K562 (cell line): Measurements from ENCODE around the gene IL12B. TPM values are rescaled to one million over a fixed set of nuclear protein-coding genes. Genes with fewer than 3 reads are reported as not detected.

Experiments used
- ASH1L ChIP-seq: fragments of 450-650 bp; IDR thresholded peaks from 2 replicates; pipeline ENCODE4 v1.6.1; 2018; ENCODE audit warnings: borderline replicate concordance, mild to moderate bottlenecking, low read depth; ENCODE audit not compliant: partially characterized antibody
- BRF1 ChIP-seq: IDR thresholded peaks from 3 replicates; pipeline ENCODE4 v1.6.1; 2011; ENCODE audit warnings: borderline replicate concordance, mild to moderate bottlenecking; ENCODE audit not compliant: insufficient read length; ENCODE audit errors: extremely low read depth
- MYNN ChIP-seq, 2 experiments: sonication (generic); formaldehyde crosslinking in 1 of 2; IDR thresholded peaks; 2 replicates each; pipeline versions ENCODE4 v1.5.0 to v1.6.1; 2016 to 2020; ENCODE audit warnings: antibody characterized with exemption in 1 of 2, missing genetic modification reagents in 1 of 2
- PRMT5 ChIP-seq: sonication (generic); formaldehyde crosslinking; IDR thresholded peaks from 2 replicates; pipeline ENCODE4 v1.5.0; 2020; ENCODE audit warnings: missing genetic modification reagents
- RAD21 ChIP-seq, 2 experiments: fragments of 250-450 bp in 1 of 2; fragments of 450-650 bp in 1 of 2; sonication (Bioruptor Pico) in 1 of 2; formaldehyde crosslinking in 1 of 2; IDR thresholded peaks in 1 of 2; conservative IDR thresholded peaks in 1 of 2; 2 replicates each; pipeline versions ENCODE4 v1.4.0 to v1.8.0; 2020 to 2022; ENCODE audit warnings: mild to moderate bottlenecking in 2 of 2, moderate library complexity in 1 of 2
- SMAD1 ChIP-seq: fragments of 150-350 bp; IDR thresholded peaks from 2 replicates; pipeline ENCODE4 v1.6.1; 2014; ENCODE audit warnings: low read length, low read depth; ENCODE audit not compliant: partially characterized antibody
- U2AF2 ChIP-seq: fragments of 200-400 bp; formaldehyde crosslinking; optimal IDR thresholded peaks from 2 replicates; pipeline ENCODE3; 2017; ENCODE audit warnings: low read depth, mild to moderate bottlenecking, low read length
- ZBTB17 ChIP-seq: fragments of 450-650 bp; formaldehyde crosslinking; IDR thresholded peaks from 2 replicates; pipeline ENCODE4 v1.4.0; 2020; ENCODE audit warnings: mild to moderate bottlenecking
- ZKSCAN8 ChIP-seq: fragments of 200-800 bp; sonication (Bioruptor generic); IDR thresholded peaks from 2 replicates; pipeline ENCODE4 v1.6.1; 2016; ENCODE audit warnings: missing genetic modification characterization, missing compliant biosample characterization
- polyA plus RNA-seq, 8 experiments: library from polyadenylated mRNA; depleted of rRNA in 4 of 8; stranded (reverse) in 5 of 8; unstranded in 3 of 8; fragments of >200 nt; fragmentation: Nextera tagmentation in 2 of 8; fragmentation: Illumina TruSeq in 1 of 8; extraction: Ambion mirVana in 2 of 8; extraction: Trizol in 1 of 8; gene quantifications; 2 replicates each; pipeline versions ENCODE4 v1.2.1 to v1.2.3, GENCODE V29; 2011 to 2014; ENCODE audit warnings: inconsistent platforms in 1 of 8, missing spikeins in 1 of 8
- total RNA-seq, 7 experiments: library from RNA; depleted of rRNA in 6 of 7; stranded (reverse); fragments of >200 nt in 6 of 7; fragmentation: Illumina TruSeq in 2 of 7; extraction: Trizol in 2 of 7; gene quantifications; 2 replicates each; pipeline versions ENCODE4 v1.2.1 to v1.2.3, GENCODE V29; 2011 to 2021; ENCODE audit warnings: low replicate concordance in 1 of 7
- TF ChIP-seq, protein P1 (sequence below): sonication (generic); formaldehyde crosslinking; IDR thresholded peaks from 2 replicates; pipeline ENCODE4 v1.8.0; 2023; ENCODE audit warnings: mild to moderate bottlenecking, missing genetic modification reagents

IL12B gene
- total and polyA plus RNA-seq, 9 of the 15 experiments (the other 6 are each of a cell fraction or from before 2014, with no cell fraction given): not detected

DNA sequence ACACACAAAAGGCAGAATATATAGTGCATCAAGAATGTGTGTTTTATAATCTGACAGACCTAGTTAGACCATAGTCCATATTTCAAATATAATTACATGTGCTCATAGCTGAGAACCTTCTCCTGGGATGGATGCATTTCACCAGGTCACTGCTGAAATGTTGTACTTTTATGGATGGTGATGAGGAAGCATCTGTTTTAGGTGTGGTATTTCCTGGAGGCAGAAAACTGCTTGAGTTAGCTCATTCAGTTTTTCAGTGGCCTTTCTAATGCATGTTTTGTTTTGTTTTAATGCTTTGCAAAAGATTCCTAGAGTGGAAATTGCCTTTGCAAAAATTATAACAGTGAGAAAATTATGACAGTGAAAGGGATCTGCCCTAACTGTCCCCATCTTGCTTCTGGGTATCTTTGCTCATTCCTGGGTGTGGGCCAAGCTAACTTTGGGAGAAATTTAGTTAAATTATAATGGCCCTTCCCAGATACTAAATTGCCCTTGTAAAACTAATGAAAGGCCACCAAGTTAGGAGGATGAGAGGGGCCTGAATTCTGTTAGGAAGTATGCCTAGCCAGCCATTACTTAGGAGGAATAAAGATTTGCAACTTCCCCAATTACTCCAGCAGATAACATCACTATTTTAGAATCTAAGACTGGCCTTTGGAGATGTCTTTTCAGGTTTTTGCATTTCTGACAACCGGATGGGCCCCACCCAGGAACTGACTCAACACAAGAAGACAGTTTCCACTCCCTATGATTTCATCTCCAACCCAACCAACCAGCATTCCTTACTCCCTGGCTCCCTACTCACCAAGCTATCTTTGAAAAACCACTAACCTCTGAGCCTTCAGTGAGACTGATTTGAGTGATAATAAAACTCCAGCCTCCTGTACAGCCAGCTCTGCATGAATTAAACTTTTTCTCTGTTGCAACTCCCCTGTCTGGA, 7.0 kb upstream of the IL12B start (continued):
- TF ChIP-seq SMAD1 (no peak), BRF1 (no peak), RAD21 (CRISPR knock-in tag; conservative IDR thresholded peaks at IDR 0.05 in 1 of 2, IDR thresholded peaks at IDR 0.05 in 1 of 2) (no peak), ZBTB17 (no peak), ZKSCAN8 (no peak), ASH1L (no peak), PRMT5 (CRISPR knock-in tag) (no peak), U2AF2 (no peak), MYNN (IDR thresholded peaks at IDR 0.05) (no peak), MYNN (CRISPR knock-in tag; IDR thresholded peaks at IDR 0.05) (no peak)
- TF ChIP-seq, protein P1, sequence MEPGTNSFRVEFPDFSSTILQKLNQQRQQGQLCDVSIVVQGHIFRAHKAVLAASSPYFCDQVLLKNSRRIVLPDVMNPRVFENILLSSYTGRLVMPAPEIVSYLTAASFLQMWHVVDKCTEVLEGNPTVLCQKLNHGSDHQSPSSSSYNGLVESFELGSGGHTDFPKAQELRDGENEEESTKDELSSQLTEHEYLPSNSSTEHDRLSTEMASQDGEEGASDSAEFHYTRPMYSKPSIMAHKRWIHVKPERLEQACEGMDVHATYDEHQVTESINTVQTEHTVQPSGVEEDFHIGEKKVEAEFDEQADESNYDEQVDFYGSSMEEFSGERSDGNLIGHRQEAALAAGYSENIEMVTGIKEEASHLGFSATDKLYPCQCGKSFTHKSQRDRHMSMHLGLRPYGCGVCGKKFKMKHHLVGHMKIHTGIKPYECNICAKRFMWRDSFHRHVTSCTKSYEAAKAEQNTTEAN: no peak
- TF ChIP-seq, all 486 proteins: peak for 43
